SU-DHL-6 (cell line): ENCODE data around the gene KRT35.

Experiments
- EZH2phosphoT487 ChIP-seq: fragments of 200-600 bp; sonication (generic), shearing (Covaris generic); conservative IDR thresholded peaks from 2 replicates; pipeline ENCODE4 v1.6.1; 2018; ENCODE audit warnings: mild to moderate bottlenecking, antibody characterized with exemption, low read length, moderate library complexity, mixed read lengths
- TF ChIP-seq, protein P1 (sequence below): fragments of 200-600 bp; sonication (generic); IDR thresholded peaks from one replicate; pipeline ENCODE4 v1.5.1; 2017; ENCODE audit warnings: antibody characterized with exemption, mild to moderate bottlenecking, low read length, moderate library complexity; ENCODE audit not compliant: insufficient read depth, poor library complexity, severe bottlenecking

DNA sequence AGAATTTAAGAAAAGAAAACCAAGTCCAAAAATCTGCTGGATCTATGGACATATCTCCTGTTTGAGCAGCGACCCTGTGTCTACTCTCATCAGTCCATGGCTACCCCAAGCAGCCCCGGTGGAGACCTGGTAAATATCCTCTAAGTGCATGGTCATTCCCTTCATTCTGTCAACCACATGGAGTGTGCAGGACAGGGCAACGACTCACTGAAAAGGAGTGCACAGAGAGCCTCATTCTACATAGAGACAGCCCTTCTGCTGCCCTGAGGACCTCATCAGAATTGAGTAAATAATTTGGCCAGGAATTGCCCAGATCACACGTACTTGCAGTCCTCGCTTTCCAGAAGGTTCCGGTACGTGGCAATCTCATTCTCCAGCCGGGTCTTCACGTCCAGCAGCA, 43.2 kb downstream of the KRT35 start:
- TF ChIP-seq, protein P1, sequence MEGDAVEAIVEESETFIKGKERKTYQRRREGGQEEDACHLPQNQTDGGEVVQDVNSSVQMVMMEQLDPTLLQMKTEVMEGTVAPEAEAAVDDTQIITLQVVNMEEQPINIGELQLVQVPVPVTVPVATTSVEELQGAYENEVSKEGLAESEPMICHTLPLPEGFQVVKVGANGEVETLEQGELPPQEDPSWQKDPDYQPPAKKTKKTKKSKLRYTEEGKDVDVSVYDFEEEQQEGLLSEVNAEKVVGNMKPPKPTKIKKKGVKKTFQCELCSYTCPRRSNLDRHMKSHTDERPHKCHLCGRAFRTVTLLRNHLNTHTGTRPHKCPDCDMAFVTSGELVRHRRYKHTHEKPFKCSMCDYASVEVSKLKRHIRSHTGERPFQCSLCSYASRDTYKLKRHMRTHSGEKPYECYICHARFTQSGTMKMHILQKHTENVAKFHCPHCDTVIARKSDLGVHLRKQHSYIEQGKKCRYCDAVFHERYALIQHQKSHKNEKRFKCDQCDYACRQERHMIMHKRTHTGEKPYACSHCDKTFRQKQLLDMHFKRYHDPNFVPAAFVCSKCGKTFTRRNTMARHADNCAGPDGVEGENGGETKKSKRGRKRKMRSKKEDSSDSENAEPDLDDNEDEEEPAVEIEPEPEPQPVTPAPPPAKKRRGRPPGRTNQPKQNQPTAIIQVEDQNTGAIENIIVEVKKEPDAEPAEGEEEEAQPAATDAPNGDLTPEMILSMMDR: no peak
- no peak for TF ChIP-seq EZH2phosphoT487
